GM12878 (cell line): ENCODE results near the gene MRPL42. TPM values are rescaled to one million over a fixed set of nuclear protein-coding genes. Genes with fewer than 3 reads are reported as not detected.
A peak's percentile ranks its signal among the peaks of the same experiment; 100 is the strongest.

Experiments
- ATAC-seq: fragments of 200-7000 bp; cut with Tn5 transposase; 3 replicates; pipeline ENCODE4 v1.9.1; 2020; ENCODE audit warnings: mild to moderate bottlenecking, moderate library complexity
- BruUV-seq: library from RNA; stranded (reverse); fragments of 400-500 nt; replicated peaks from 2 replicates; lab custom pipeline; 2021; lab: Mats Ljungman, UMichigan
- CTCF ChIA-PET: fragments of 300-600 bp; sonication (Branson Sonifier 250); formaldehyde crosslinking; extraction: SDS; loops from one replicate; lab custom pipeline; 2021; ENCODE audit warnings: inconsistent platforms; lab: Yijun Ruan, JAX
- POLR2A ChIA-PET: fragments of 350-600 bp; formaldehyde crosslinking; extraction: SDS; loops from one replicate; lab custom pipeline; 2021; ENCODE audit warnings: inconsistent platforms; lab: Charles Lee
- RAD21 ChIA-PET: fragments of 300-600 bp; sonication (Branson Sonifier 250); formaldehyde crosslinking; loops from one replicate; lab custom pipeline; 2023; ENCODE audit warnings: antibody characterized with exemption; ENCODE audit not compliant: unreplicated experiment; lab: Charles Lee
- SMC1A ChIA-PET: fragments of 300-600 bp; sonication (Branson Sonifier 250); formaldehyde crosslinking; loops from one replicate; lab custom pipeline; 2023; ENCODE audit not compliant: unreplicated experiment, uncharacterized antibody; lab: Charles Lee
- DNase-seq: peaks from one replicate; pipeline ENCODE4 v3.0.0-alpha.2; 2011; ENCODE audit warnings: low read depth, low spot score
- FAIRE-seq: peaks from 3 replicates; lab custom pipeline; 2011; peaks lifted over from hg19 to GRCh38; lab: Jason Lieb, UNC
- H2AFZ ChIP-seq: 2 replicates; pipeline ENCODE4 v1.6.0; 2011; ENCODE audit warnings: low read depth, low read length, control low read depth; ENCODE audit not compliant: control insufficient read depth
- H3K27ac ChIP-seq: 2 replicates; pipeline ENCODE4 v1.5.1; 2011; ENCODE audit warnings: control low read depth; ENCODE audit not compliant: control insufficient read depth, insufficient read depth
- H3K27me3 ChIP-seq, 2 experiments: replicated peaks in 1 of 2; 2 replicates each; pipeline versions ENCODE4 v1.6.0 to v1.6.1; 2011; ENCODE audit warnings: low read length in 1 of 2; ENCODE audit not compliant: control insufficient read depth in 2 of 2, insufficient read depth in 2 of 2
- H3K36me3 ChIP-seq, 2 experiments: 2 replicates each; pipeline ENCODE4 v1.5.1; 2011; ENCODE audit warnings: low read length in 1 of 2; ENCODE audit not compliant: control insufficient read depth in 2 of 2, insufficient read depth in 2 of 2
- H3K4me1 ChIP-seq: 2 replicates; pipeline ENCODE4 v1.6.1; 2011; ENCODE audit warnings: mild to moderate bottlenecking, low read length, moderate library complexity, mixed read lengths; ENCODE audit not compliant: control insufficient read depth, insufficient read depth
- H3K4me2 ChIP-seq: 2 replicates; pipeline ENCODE4 v1.6.0; 2011; ENCODE audit warnings: control low read depth; ENCODE audit not compliant: control insufficient read depth, insufficient read depth
- H3K4me3 ChIP-seq: fragments of 200-600 bp; sonication (generic); 2 replicates; pipeline ENCODE4 v1.5.1; 2016
- H3K79me2 ChIP-seq: 2 replicates; pipeline ENCODE4 v1.6.0; 2011; ENCODE audit warnings: low read length; ENCODE audit not compliant: control insufficient read depth, insufficient read depth
- H3K9ac ChIP-seq: 2 replicates; pipeline ENCODE4 v1.8.0; 2011; ENCODE audit warnings: low read length, control low read depth, mixed read lengths; ENCODE audit not compliant: control insufficient read depth, insufficient read depth
- H3K9me3 ChIP-seq: replicated peaks from 3 replicates; pipeline ENCODE4 v1.5.1; 2011; ENCODE audit warnings: mild to moderate bottlenecking, low read length; ENCODE audit not compliant: control insufficient read depth, insufficient read depth
- H4K20me1 ChIP-seq: 2 replicates; pipeline ENCODE4 v1.6.0; 2011; ENCODE audit not compliant: control insufficient read depth, insufficient read depth
- EGR1 ChIP-seq, 2 experiments: IDR thresholded peaks; 1 replicate in 1 of 2; 2 replicates in 1 of 2; pipeline ENCODE4 v1.6.1; 2011 to 2012; ENCODE audit warnings: low read depth in 2 of 2, low read length in 2 of 2, borderline replicate concordance in 1 of 2, mild to moderate bottlenecking in 1 of 2, moderate library complexity in 1 of 2
- RFX5 ChIP-seq: IDR thresholded peaks from 2 replicates; pipeline ENCODE4 v1.6.1; 2011; ENCODE audit warnings: low read depth, low read length, improper control_type of control experiment
- SPI1 ChIP-seq: IDR thresholded peaks from 2 replicates; pipeline ENCODE4 v1.6.1; 2011; ENCODE audit warnings: low read depth, mild to moderate bottlenecking, low read length, moderate library complexity, borderline replicate concordance; ENCODE audit not compliant: insufficient read depth
- ZNF384 ChIP-seq: IDR thresholded peaks from 2 replicates; pipeline ENCODE4 v1.6.1; 2012; ENCODE audit warnings: low read depth, mild to moderate bottlenecking, low read length, improper control_type of control experiment, borderline replicate concordance
- WGBS: methylation state at CpG from one replicate; pipeline ENCODE4 v1.1.6; 2016; ENCODE audit warnings: low lambda C conversion rate; ENCODE audit not compliant: insufficient replicate concordance, insufficient coverage; ENCODE audit errors: missing lambda C conversion rate; 5-methylcytosine and 5-hydroxymethylcytosine counted together
- in situ Hi-C: fragments of 300-500 bp; cut with MboI; formaldehyde crosslinking; loops from 9 replicates; pipeline ENCODE4 v1.14.3; 2018; ENCODE audit warnings: mixed read lengths
- intact Hi-C: fragments of 100-400 bp; cut with micrococcal nuclease; formaldehyde crosslinking; loops from one replicate; pipeline ENCODE4 v1.14.2; 2022; ENCODE audit not compliant: unreplicated experiment
- polyA plus RNA-seq, 11 experiments: library from polyadenylated mRNA; depleted of rRNA in 4 of 11; unstranded in 6 of 11; stranded (reverse) in 5 of 11; fragments of >200 nt; fragmentation: Nextera tagmentation in 4 of 11; fragmentation: Illumina TruSeq in 1 of 11; extraction: Ambion mirVana in 4 of 11; extraction: Trizol in 1 of 11; gene quantifications; 1 replicate in 1 of 11; 2 replicates in 10 of 11; pipeline versions ENCODE4 v1.2.1 to v1.2.3, GENCODE V29; 2011 to 2016; ENCODE audit warnings: inconsistent platforms in 2 of 11, missing spikeins in 2 of 11, low read depth in 1 of 11
- total RNA-seq, 4 experiments: library from RNA; depleted of rRNA in 3 of 4; stranded (reverse); fragments of >200 nt in 3 of 4; fragmentation: Illumina TruSeq in 1 of 4; extraction: Trizol in 1 of 4; gene quantifications; 2 replicates each; pipeline versions ENCODE4 v1.2.1 to v1.2.3, GENCODE V29; 2013 to 2021
- TF ChIP-seq, protein P1 (sequence below): fragments of 450-650 bp; IDR thresholded peaks from 2 replicates; pipeline ENCODE4 v1.6.1; 2018; ENCODE audit warnings: borderline replicate concordance, mild to moderate bottlenecking; ENCODE audit not compliant: partially characterized antibody
- TF ChIP-seq, protein P2 (sequence below): IDR thresholded peaks from 2 replicates; pipeline ENCODE4 v1.6.1; 2012; ENCODE audit warnings: low read length, inconsistent platforms

The MRPL42 gene
- total and polyA plus RNA-seq, 10 of the 15 experiments (the other 5 are each of a cell fraction or from before 2014, with no cell fraction given), result 65.1 to 427 (median 126) TPM

DNA sequence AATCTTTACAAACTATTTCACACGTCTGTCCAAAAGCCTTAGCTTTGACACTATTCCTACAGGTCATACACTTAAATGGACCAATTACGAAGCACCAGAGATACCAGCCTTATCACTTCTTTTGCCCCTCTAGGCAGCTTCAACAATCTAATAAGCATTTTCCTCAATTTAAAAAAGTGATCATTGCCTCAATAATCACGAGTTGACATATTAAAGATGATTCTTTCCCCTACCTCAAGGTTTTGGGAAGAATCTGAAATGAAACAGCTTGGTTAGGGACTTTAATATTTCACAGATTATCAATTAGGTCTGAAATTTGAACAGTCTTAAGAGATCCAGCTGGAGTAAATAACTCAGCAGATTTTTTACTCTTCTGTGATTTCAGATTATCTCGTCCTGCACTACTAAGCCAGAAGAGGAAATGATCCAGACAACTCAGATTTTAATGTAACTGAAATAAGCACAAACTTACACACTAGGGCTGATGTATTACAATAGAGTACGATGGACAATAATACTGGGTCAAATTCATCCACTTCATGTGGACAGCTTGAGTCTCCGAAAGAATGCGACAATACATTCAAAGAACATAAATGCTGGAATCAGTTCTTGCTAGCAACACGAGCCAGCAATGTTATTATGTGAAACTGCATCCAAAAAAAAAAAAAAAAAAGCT lies 41.4 kb upstream of the MRPL42 start:
- CTCF ChIA-PET, result interaction anchor here (0.6 to 8.3 kb wide), 4 partner anchors 9 to 86 kb away, joined by 3 to 163 read pairs (median 10); no protein-coding TSS in a partner anchor
- DNase-seq, result no peak
- H3K9ac ChIP-seq, result peak overlapping the region; percentile 3; the same call in 1 of the 2 replicates
- no peaks in the 10 kb centered on the region for H3K9me3 ChIP-seq
- WGBS, result 2% methylated on average over 8 of the region's 8 CpGs
- peak overlapping the region; percentile 53 for H3K4me3 ChIP-seq
- in situ Hi-C loops (no loop called here), intact Hi-C loops (no loop called here)
- ATAC-seq, result peak; percentile 56
- BruUV-seq, result no TSS peak
- H3K36me3 ChIP-seq, result peaks cover 0 to 2% of the 10 kb centered on the region in 2 experiments; a peak in 1 of 4 replicates
- H4K20me1 ChIP-seq, result peaks cover 3% of the 10 kb centered on the region; the same call in 1 of the 2 replicates
- FAIRE-seq, result no peak
- peaks cover 98% of the 10 kb centered on the region for H3K79me2 ChIP-seq
- SMC1A ChIA-PET, result interaction anchor here (0.6 to 5.7 kb wide), 19 partner anchors 10 to 879 kb away, joined by 3 to 76 read pairs (median 4); partner anchors contain the start of gene MRPL42
- TF ChIP-seq, protein P1, sequence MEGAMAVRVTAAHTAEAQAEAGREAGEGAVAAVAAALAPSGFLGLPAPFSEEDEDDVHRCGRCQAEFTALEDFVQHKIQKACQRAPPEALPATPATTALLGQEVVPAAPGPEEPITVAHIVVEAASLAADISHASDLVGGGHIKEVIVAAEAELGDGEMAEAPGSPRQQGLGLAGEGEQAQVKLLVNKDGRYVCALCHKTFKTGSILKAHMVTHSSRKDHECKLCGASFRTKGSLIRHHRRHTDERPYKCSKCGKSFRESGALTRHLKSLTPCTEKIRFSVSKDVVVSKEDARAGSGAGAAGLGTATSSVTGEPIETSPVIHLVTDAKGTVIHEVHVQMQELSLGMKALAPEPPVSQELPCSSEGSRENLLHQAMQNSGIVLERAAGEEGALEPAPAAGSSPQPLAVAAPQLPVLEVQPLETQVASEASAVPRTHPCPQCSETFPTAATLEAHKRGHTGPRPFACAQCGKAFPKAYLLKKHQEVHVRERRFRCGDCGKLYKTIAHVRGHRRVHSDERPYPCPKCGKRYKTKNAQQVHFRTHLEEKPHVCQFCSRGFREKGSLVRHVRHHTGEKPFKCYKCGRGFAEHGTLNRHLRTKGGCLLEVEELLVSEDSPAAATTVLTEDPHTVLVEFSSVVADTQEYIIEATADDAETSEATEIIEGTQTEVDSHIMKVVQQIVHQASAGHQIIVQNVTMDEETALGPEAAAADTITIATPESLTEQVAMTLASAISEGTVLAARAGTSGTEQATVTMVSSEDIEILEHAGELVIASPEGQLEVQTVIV, result no peak
- TF ChIP-seq ZNF384, result 0 out of 2 replicates have a peak, but pooled peaks have one; percentile 47
- TF ChIP-seq, protein P2, sequence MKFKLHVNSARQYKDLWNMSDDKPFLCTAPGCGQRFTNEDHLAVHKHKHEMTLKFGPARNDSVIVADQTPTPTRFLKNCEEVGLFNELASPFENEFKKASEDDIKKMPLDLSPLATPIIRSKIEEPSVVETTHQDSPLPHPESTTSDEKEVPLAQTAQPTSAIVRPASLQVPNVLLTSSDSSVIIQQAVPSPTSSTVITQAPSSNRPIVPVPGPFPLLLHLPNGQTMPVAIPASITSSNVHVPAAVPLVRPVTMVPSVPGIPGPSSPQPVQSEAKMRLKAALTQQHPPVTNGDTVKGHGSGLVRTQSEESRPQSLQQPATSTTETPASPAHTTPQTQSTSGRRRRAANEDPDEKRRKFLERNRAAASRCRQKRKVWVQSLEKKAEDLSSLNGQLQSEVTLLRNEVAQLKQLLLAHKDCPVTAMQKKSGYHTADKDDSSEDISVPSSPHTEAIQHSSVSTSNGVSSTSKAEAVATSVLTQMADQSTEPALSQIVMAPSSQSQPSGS, result 0 out of 2 replicates have a peak, but pooled peaks have one; percentile 4
- TF ChIP-seq EGR1 (IDR thresholded peaks at IDR 0.05; ENCODE audit: borderline replicate concordance in 1 of 2, low read depth in 2 of 2, low read length in 2 of 2), result no peak
- no peak for TF ChIP-seq RFX5
- TF ChIP-seq SPI1, result peak; percentile 62; the same call in 1 of the 2 replicates
- peak overlapping the region; percentile 69 for H3K27ac ChIP-seq
- H3K4me1 ChIP-seq, result peaks cover 82% of the 10 kb centered on the region
- peak overlapping the region; percentile 83 for H3K4me2 ChIP-seq
- RAD21 ChIA-PET, result interaction anchor here (0.6 to 8.5 kb wide), 10 partner anchors 11 to 677 kb away, joined by 3 to 145 read pairs (median 4); no protein-coding TSS in a partner anchor
- H3K27me3 ChIP-seq, result no peaks in the 10 kb centered on the region
- POLR2A ChIA-PET, result interaction anchor here (0.6 to 5.7 kb wide), 7 partner anchors 8 to 1254 kb away, joined by 3 to 65 read pairs (median 4); partner anchors contain the start of gene UBE2N
- no peak overlapping the region for H2AFZ ChIP-seq
